22Rv1 (cell line): ENCODE measurements around the gene PRDM7.

Experiments used
- CTCF ChIP-seq: fragments of 450-650 bp; IDR thresholded peaks from 2 replicates; pipeline ENCODE4 v1.5.1; 2017; ENCODE audit warnings: mild to moderate bottlenecking
- ZFX ChIP-seq: fragments of 450-650 bp; IDR thresholded peaks from 2 replicates; pipeline ENCODE4 v1.6.1; 2017; ENCODE audit warnings: antibody characterized with exemption, borderline replicate concordance

GRCh38 chr16:90072442-90073105 lies 4.6 kb downstream of the PRDM7 start:
- TF ChIP-seq CTCF (no peak), ZFX (no peak)
